NCI-H2029 (cell line): ENCODE data around the gene GNA14.
A peak's percentile ranks its signal among the peaks of the same experiment; 100 is the strongest.
"Not testable (repeated sequence)": the region's sequence is repeated elsewhere in the genome, so short reads cannot be mapped to it uniquely, and the experiment has no call there.

Experiments used
- DNase-seq: peaks from one replicate; lab custom pipeline; 2025; lab: John Stamatoyannopoulos, UW

The GNA14 gene

DNA sequence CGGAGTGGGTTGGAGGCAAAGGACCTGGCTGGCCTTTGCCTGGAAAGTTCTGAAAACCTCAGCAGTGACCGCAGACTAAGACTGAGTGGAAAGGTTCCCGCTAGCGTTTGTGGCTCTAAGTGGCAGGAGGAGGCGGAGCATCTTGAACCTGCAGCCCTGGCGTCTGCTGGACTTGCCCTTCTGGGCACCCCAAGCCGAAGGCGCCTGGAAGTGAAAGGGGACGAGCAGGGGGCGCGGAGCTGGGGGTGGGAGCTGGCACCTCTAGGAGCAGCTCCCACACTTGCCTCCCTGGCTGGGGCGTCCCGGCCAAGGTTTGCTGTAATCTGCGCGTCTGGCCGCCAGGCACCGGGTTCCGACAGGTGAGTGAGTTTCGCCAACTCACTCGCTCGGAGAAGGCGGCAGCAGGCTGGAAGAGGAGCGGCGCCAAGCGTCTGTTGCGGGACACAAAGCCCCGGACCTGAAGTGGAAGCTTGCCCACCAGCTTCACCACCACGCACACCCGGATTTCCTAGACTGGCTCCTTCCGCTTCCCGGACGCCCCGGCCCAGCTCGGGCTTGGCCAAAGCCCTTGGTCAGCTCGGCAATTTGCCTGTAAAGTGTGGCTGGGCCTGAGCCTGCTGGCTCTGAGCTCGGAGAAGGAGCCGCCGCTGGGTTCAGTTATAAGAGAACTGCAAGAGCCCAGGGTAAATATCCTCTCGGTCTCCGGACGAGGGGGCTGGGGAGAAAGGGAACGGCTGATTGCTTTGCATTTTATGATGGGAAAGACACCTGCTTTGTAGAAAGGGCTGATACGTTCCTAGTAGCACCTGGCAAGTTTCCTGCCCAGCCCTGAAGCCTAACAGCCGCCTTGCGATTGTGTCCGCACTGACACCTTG lies at the start of gene GNA14:
Gene GNA14 (minus strand): TSS at position 89 of the 875 bp plus-strand sequence. CDS start 529 bp downstream, outside the sequence.
- DNase-seq, result peak; percentile 92

DNA sequence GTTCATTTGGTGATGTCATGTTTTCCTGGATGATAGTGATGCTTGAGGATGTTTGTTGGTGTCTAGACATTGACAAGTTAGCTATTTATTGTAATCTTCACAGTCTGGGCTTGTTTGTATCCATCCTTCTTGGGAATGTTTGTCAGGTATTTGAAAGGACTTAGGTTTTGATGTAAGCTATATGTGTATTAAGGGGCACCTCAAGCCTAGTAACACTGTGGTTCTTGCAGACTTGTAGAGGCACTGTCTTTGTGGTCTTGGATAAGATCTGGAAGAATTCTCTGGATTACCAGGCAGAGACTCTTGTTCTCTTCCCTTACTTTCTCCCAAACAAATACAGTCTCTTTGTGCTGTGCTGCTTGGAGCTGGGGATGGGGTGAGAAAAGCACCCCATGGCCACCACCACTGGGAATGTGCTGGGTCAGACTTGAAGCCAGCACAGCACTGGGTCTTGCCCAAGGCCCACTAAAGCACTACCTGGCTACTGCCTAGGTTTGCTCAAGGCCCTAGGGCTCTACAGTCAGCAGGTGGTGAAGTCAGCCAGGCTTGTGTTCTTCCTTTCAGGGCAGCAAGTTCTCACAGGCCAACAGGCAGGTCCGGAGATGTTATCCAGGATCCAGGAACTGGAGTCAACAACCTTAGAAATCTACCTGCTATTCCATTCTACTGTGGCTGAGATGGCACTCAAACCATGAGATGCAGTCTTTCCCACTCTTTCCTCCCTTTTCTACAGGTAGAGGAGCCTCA lies 49.3 kb upstream of the GNA14 start:
- DNase-seq, result no peak

DNA sequence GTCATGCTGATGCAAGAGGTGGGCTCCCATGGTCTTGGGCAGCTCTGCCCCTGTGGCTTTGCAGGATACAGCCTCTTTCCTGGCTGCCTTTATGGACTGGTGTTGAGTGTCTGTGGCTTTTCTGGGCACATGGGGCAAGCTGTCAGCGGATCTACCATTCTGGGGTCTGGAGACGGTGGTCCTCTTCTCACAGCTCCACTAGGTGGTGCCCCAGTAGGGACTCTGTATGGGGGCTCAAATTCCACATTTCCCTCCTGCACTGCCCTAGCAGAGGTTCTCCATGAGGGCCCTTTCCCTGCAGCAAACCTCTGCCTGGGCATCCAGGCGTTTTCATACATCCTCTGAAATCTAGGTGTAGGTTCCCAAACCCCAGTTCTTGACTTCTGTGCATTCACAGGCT lies 42.6 kb upstream of the GNA14 start:
- DNase-seq, result not testable (repeated sequence)

DNA sequence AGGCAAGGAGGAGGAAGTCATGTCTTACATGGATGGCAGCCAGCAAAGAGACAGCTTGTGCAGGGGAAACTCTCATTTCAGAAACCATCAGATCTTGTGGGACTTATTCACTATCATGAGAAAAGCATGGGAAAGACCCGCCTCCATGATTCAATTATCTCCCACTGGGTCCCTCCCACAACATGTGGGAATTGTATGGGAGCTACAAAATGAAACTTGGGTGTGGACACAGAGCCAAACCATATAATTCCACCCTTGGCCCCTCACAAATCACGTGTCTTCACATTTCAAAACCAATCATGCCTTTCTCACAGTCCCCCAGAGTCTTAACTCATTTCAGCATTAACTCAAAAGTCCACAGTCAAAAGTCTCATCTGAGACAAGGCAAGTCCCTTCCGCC lies 42.0 kb upstream of the GNA14 start:
- DNase-seq, result not testable (repeated sequence)

DNA sequence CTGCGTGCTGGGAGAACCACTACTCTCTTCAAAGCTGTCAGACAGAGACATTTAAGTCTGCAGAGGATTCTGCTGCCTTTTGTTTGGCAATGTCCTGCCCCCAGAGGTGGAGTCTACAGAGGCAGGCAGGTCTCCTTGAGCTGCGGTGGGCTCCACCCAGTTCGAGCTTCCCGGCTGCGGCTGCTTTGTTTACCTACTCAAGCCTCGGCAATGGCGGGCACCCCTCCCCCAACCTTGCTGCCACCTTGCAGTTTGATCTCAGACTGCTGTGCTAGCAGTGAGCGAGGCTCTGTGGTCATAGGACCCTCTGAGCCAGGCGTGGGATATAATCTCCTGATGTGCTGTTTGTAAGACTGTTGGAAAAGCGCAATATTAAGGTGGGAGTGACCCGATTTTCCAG lies 39.6 kb upstream of the GNA14 start:
- peak; percentile 3 for DNase-seq

DNA sequence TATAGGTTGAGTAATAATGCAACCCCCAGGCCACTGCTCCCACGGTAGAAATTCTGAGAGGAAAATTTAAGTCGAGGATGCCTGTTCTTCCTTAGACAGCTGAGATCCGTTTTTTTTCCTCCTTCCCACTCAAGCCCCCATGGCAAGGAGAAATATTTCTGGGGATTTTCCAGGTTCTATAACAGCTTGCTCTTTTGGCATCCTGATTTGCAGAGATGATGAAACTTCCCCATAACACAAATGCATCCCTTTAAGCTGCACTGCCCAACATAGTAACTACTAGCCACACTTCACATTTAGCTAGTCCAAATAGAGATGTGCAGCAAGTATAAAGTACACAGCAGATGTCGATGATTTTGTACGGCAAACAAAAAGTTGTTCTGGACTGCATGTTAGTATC lies 32.5 kb upstream of the GNA14 start:
- no peak for DNase-seq

DNA sequence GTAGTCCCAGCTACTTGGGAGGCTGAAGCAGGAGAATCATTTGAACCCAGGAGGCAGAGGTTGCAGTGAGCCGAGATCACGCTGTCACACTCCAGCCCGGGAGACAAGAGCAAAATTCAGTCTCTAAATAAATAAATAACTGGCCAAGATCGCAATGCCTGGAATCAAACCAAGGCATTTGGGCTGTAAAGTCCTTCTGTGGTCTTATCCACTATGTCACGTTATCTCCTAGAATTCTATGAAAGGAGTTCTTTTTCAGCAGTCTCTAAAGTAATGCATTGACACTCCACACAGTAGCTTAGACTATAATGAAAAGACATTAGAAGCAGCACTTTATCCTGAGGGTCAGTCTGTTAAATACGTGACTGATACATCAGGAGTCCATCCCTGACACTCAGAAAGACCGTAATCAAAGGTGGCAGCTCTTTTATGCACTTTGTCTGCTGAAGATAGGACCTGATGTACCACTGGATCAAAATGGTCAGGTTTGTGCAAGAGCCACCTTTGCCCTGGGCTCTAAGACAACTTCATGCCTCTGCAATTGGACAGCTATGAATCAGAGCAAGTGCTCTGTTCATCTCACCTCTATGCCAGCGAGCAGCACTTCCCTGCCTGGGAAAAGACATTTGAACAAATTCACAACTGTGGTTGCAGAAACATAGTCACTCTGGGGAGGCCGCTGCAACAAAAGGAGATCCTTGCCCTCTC lies 31.7 kb upstream of the GNA14 start:
- no peak for DNase-seq

DNA sequence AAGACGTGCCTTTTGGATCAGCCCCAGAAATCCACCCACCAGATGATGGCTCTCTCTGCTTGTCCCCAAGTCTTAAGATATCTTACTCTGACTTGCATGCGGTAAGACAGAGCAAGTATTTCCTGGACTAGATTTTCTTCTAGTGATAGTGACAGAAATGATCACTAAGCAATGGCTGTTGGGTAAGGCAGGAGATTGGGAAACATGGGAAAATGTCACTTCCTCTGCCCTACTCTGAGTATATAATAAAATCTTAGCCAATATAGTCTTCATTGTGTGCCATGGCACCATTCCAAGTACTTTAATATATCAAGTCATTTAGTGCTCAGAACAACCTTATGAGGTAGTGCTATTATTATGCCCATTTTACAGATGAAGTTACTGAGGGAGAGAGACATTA lies 31.0 kb upstream of the GNA14 start:
- peak; percentile 6 for DNase-seq

DNA sequence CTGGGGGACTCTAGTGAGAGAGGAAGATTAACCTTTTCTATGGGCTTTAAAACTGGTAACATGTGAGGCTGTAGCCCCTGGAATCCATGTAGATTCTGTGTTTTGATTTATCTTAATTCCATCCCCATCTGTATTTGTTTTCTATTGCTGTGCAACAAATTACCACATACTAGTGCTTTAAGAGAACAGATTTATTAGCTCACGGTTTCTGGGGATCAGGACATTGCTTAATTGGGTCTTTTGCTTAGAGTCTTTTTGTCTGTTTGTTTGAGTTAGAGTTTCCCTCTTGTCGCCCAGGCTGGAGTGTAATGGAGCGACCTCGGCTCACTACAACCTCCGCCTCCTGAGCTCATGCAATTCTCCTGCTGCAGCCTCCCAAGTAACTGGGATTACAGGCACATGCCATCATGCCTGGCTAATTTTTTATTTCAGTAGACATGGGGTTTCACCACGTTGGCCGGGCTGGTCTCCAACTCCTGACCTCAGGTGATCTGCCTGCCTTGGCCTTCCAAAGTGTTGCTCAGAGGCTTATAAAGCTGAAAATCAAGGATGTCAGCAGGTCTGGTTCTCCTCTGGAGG lies 29.9 kb upstream of the GNA14 start:
- DNase-seq, result no peak

DNA sequence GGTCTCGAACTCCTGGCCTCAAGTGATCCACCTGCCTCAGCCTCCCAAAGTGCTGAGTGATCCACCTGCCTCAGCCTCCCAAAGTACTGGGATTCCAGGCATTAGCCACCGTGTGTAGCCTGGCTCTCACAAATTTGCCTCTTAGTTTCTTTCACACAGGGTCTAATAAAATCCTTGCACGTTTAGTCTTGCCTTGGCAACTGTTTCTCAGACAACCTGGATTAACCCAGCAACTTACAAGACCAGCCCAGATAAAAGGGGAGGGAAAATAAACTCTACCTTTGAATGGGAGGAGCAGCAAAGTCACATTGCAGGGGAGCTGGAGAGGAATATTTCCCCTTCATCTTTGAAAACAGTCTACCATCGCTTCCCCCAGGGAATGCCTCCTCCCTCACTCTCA lies 29.3 kb upstream of the GNA14 start:
- DNase-seq, result no peak

DNA sequence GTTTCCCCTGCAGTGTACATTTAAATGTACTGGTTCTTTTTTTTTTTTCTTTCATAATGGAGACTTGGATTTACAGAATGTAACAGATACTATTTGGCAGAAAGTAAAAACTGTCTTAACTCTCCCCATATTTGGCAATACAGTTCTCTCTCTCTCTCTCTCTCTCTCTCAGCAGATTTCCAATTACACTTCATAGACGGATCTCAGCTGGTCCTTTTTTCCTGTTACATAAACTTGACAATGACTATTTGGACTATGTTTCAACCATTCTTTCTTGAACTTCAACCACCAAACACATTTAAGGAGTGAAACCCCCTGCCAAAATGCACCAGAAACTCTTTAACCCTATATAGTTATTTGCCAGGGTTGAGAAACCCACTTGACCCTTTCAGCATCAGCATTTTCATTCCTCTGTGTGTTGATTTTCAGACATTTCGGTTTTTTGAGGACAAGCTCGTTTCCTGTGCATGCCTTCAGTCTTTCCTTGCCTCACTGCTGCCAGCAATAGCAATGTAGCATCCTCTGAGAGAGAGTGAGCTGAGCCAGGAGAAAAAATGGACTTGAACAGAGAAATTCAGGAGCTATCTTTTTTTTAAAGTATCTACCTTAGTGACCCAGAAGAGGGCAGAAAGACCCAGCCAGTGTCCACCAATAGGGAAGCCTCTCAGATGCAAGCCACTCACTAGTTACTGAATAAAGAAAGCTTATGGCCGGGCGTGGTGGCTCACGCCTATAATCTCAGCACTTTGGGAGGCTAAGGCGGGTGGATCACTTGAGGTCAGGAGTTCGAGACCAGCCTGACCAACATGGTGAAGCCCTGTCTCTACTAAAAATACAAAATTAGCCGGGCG lies 26.0 kb upstream of the GNA14 start:
- DNase-seq, result no peak

DNA sequence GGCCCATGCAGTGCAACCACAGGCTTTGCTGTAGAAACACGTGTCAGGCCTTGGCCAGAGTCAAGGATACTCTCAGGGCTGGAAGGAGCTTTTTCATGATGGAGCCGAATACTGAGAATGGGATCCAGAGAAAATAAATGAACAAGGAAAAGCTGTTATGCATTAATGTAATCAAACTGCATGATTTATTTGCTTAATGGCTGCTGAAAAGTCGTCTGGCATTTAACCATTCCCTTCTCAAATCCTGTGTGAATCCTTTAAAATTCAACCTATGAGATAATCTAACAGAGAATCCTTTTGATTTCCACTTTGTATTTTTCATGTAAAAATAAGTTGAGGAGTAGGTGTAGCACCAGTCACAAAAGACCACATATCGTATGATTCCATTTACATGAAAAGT lies 24.1 kb upstream of the GNA14 start:
- DNase-seq, result no peak

DNA sequence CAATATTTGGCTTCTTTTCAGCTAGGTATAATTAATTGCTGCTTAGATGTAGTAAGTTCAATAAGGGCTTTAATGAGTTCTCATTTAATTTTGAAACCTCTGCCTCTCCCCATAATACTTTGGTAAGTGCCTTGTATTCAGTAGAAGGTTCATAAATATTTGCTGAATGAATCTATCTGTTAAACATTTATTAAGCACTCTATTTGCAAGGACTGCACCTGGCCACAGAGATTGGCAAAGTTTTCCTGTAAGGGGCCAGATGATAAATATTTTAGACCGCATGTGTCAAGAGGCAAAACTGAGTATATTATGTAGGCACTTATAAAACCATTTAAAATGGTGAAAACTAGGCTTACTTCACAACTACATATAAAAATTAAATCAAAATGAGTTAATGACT lies 19.0 kb upstream of the GNA14 start:
- DNase-seq, result no peak

DNA sequence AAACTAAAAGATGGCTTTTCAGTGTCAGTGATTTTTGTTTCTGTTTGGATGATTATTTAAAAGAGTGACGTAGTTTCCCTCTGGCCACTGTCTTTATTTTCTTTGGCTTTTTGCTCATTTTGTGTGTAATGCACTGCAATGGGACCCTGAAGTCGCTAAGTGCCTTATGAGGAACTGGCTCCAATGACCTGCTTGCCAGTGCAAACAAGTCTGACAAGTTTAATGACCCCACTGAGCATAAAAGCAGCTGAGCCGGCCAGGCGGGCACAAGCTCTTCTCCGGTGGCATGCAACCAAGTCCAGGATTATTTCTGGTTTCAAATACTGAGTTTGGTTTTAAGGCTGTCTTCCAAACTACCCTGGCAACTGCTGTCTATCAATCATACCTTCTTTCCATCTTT lies 15.6 kb upstream of the GNA14 start:
- peak; percentile 62 for DNase-seq

DNA sequence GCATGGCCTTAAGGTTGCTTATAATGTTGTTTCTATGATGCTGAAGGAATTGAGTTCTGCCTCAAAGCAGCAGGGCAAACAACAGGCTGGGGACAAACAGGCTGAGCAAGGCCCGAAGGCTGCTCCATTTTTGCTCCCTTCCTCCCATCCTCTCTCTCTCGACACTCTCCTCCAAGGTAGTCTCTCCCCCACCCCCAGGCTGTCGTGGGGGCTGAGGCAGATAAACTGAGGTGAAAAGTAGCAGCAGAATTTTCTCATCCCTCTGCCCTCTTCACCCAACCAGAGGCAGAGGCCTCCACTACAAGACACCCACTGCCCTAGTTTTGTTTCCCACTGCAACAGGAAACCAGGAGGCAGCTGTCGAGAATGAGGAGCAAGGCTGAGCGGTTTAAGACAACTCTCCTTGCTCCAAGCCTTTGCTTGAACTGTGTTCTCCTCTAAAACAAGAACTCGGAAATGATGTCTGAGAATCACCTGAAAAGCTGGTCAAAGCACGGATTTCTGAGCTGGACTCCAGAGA lies 13.5 kb upstream of the GNA14 start:
- no peak for DNase-seq

DNA sequence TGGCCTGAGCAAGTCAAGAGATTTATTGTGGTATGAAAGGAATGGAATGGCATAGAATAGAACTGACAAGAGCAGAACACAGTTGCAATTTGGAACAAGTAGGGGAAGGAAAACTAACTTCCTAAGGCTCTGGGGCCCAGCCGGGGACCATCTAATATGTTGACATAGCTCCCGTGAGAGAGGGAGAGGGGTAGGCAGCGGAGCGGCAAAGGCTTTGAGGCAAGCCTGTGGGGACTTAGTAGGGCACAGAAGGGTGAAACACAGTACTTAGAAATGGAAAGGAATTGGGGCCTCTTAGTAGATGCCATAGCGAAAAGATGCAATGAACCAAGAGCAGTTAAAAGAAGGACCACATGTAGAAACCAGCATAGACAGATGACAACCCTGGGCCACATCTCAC lies 11.8 kb upstream of the GNA14 start:
- DNase-seq, result no peak

DNA sequence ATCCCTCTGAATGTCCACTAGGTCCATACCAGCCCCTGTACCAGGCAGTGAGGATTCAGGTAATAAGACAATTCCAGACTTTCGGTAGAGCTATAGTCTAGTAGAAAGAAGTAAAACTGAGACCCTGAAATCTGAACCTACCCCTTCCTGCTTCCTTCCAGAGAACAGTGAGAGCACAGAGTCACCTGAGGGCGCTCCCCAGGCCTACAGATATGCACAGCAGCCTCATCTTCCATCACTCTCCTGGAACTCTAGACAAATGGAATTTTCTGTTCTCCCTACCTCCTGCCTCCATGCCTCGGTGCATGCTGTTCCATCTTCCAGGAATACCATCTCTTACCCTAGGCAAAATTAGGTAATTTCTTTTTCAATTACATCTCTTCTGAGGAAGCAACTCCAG lies 3.1 kb upstream of the GNA14 start:
- no peak for DNase-seq

DNA sequence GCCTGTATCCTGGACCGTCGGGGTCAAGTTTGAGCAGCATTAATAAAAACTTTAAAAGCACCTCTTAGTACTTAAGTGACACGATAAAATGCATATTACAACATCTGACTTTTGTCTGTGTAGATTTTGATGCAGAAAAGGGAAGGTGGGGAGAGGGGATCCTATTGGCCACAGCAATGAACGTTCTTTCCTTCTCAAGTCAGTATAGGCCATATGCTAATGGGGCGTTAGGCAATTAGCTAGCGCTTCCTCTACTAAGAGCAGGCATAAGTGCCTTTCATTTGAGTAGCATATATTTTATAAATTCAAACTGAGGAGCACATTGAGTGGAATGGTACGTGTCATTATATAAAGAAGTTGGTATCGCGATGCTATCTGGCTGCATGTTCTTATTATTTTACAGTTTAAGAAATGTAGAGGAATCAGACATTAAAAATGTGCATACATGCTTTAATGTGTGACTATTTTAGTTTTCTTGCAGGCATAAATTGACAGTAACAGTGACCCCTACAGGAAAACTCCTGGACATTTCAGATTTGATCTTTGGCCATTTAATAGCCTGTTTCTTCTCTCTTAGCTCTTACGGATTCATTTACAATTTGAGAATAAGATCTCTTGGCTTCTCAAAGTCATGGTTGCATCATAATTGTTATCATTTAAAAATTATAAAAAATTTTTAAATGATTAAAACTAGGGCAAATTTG lies 1.1 kb upstream of the GNA14 start:
- DNase-seq, result peak; percentile 63

DNA sequence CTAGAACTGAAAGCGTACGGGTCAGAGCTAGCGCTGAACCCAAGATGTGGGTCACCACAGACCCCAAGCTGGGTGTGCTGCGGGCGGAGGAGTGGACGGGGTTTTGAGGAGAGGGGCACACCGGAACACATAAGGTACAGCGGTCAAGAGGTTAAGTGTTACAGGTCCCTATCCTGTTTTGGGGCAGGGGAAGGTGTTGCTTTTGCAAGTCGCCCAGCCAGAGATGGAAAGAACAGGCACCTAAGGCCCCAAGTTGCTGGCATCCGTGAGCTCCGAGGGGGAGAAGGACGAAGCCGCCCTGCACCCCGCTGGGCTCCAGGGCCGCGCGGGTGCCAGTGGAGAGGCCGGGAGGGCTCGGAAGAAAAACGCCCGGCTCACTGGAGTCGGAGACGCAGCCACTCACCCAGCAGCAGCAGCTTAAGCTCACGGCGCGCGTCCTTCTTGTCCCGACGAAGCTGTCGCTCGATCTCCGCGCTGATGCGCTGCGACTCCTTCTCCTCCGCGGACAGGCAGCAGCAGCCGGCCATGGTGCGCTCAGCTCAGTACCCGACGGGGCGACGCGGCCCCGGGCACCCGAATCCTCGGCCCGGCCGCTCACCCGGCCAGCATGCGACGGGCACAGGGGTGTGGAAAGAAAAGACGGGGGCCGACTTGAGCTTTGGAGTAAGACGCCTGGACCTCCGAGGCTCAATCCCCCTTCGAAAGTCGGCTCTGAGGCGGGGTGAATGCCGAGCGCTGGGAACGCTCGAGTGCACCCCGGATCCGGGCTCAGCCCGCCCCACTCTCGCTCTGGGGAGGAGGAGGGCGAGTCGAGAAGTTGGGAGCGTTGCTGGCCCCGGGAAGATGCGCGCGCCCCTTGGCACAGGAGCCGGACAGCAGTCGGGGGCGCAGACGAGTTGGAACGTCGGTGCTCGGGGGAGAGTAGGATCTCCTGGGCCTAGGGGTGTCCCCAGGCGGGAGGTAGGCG lies 572 bp downstream of the GNA14 start:
- no peak for DNase-seq
